Right lobe of liver (tissue), 4 donors: Measurements from ENCODE around the gene OR5H15.

ENCODE experiments used
- CTCF ChIP-seq, 4 donors: fragments of 200-600 bp in 3 of 4; fragments of 450-650 bp in 1 of 4; IDR thresholded peaks; one replicate each; pipeline versions ENCODE4 v1.5.1 to v1.8.0; 2016 to 2022; ENCODE audit warnings: antibody characterized with exemption in 4 of 4, mild to moderate bottlenecking in 2 of 4
- POLR2A ChIP-seq: fragments of 450-650 bp; IDR thresholded peaks from one replicate; pipeline ENCODE4 v1.6.1; 2017; ENCODE audit warnings: antibody characterized with exemption, mild to moderate bottlenecking
- donor health status: DM: no; HTN: no; CAD: no.
- donor health status: DM: no; HTN: no; CAD: no.
- donor health status: DM: no; HTN: yes; CAD: no.

- no peak for TF ChIP-seq CTCF (IDR thresholded peaks at IDR 0.05)
- no peak for TF ChIP-seq POLR2A
Observed at GRCh38 chr3:98172621-98173020, 6.1 kb downstream of the OR5H15 start.
